MM.1S (cell line): ENCODE results near the gene GSS.

Experiments used
- CTCF ChIP-seq: fragments of 300-600 bp; sonication (generic); IDR thresholded peaks from 2 replicates; pipeline ENCODE4 v1.5.1; 2016; ENCODE audit warnings: antibody characterized with exemption, low read length, mixed read lengths
- EZH2 ChIP-seq: fragments of 300-600 bp; sonication (generic); optimal IDR thresholded peaks from 2 replicates; pipeline ENCODE3; 2017; ENCODE audit warnings: low read depth, mild to moderate bottlenecking, antibody characterized with exemption, low read length, mixed read lengths

- TF ChIP-seq CTCF (no peak), EZH2 (no peak)
Measured at GRCh38 chr20:34986311-34987287, 31.0 kb upstream of the GSS start.
